ENCODE data around the gene POR.

- no peak for TF ChIP-seq EZH2 (IDR thresholded peaks at IDR 0.05; ENCODE audit: borderline replicate concordance, low read depth, low read length, poor library complexity, severe bottlenecking)
- no peak for TF ChIP-seq CTCF (conservative IDR thresholded peaks at IDR 0.05; ENCODE audit: low read depth, low read length)
Observed at GRCh38 chr7:76023002-76023401, 108.0 kb downstream of the POR start.

Data from A673 (cell line).